K562 (cell line): ENCODE results near the gene ZNF503. TPM values are rescaled to one million over a fixed set of nuclear protein-coding genes. Genes with fewer than 3 reads are reported as not detected.

Source experiments
- ATAC-seq: fragments of 200-7000 bp; cut with Tn5 transposase; 3 replicates; pipeline ENCODE4 v1.9.1; 2020; ENCODE audit warnings: moderate library complexity
- BruUV-seq: library from RNA; stranded (reverse); fragments of 400-500 nt; replicated peaks from 2 replicates; lab custom pipeline; 2021; lab: Mats Ljungman, UMichigan
- CTCF ChIA-PET: fragments of 300-600 bp; formaldehyde crosslinking; extraction: SDS; loops from one replicate; lab custom pipeline; 2021; ENCODE audit warnings: low intra/inter-chr PET ratio; lab: Yijun Ruan, JAX
- POLR2A ChIA-PET: fragments of 300-600, 350-650 bp; sonication (Branson Sonifier 250); formaldehyde crosslinking; extraction: SDS; loops from one replicate; lab custom pipeline; 2021; ENCODE audit warnings: antibody characterized with exemption, inconsistent platforms; lab: Yijun Ruan, JAX
- DNase-seq, 4 experiments: peaks; one replicate each; pipeline versions ENCODE4 v3.0.0 to v3.0.0-alpha.2; 2011 to 2018; ENCODE audit warnings: low spot score in 3 of 4, mixed read lengths in 3 of 4; ENCODE audit errors: extremely low read depth in 1 of 4
- FAIRE-seq: peaks from 2 replicates; lab custom pipeline; 2011; peaks lifted over from hg19 to GRCh38; lab: Jason Lieb, UNC
- H2AFZ ChIP-seq: 2 replicates; pipeline ENCODE4 v1.6.0; 2011; ENCODE audit warnings: low read depth, low read length, control low read depth, inconsistent platforms
- H3K27ac ChIP-seq: fragments of 200-600 bp; 3 replicates; pipeline ENCODE4 v1.8.0; 2011; ENCODE audit warnings: low read depth, mild to moderate bottlenecking, control low read depth, inconsistent platforms, low read length, moderate library complexity, mixed read lengths; ENCODE audit errors: extremely low read depth
- H3K27me3 ChIP-seq, 2 experiments: fragments of 300-600 bp in 1 of 2; 2 replicates in 1 of 2; 3 replicates in 1 of 2; pipeline versions ENCODE4 v1.6.0 to v1.8.0; 2011; ENCODE audit warnings: inconsistent platforms in 2 of 2, low read length in 2 of 2, mild to moderate bottlenecking in 1 of 2, mixed read lengths in 1 of 2, moderate library complexity in 1 of 2; ENCODE audit not compliant: control insufficient read depth in 2 of 2, insufficient read depth in 2 of 2
- H3K36me3 ChIP-seq: fragments of 300-600 bp; 3 replicates; pipeline ENCODE4 v1.8.0; 2011; ENCODE audit warnings: mild to moderate bottlenecking, low read length, inconsistent platforms; ENCODE audit not compliant: control insufficient read depth, insufficient read depth
- H3K4me1 ChIP-seq, 2 experiments: fragments of 200-600 bp in 1 of 2; replicated peaks in 1 of 2; 2 replicates in 1 of 2; 3 replicates in 1 of 2; pipeline versions ENCODE4 v1.5.1 to v1.8.0; 2011; ENCODE audit warnings: inconsistent platforms in 2 of 2, low read length in 2 of 2, mild to moderate bottlenecking in 1 of 2, mixed read lengths in 1 of 2, moderate library complexity in 1 of 2; ENCODE audit not compliant: control insufficient read depth in 2 of 2, insufficient read depth in 2 of 2
- H3K4me2 ChIP-seq: 2 replicates; pipeline ENCODE4 v1.6.1; 2011; ENCODE audit warnings: low read length, control low read depth, inconsistent platforms, mixed read lengths; ENCODE audit not compliant: insufficient read depth
- H3K4me3 ChIP-seq: fragments of 200-600 bp; sonication (generic), shearing (Covaris generic); 2 replicates; pipeline ENCODE4 v1.5.1; 2016; ENCODE audit warnings: control low read depth, inconsistent platforms
- H3K79me2 ChIP-seq: fragments of 200-600 bp; 3 replicates; pipeline ENCODE4 v1.8.0; 2011; ENCODE audit warnings: low read length, inconsistent platforms; ENCODE audit not compliant: control insufficient read depth, insufficient read depth
- H3K9ac ChIP-seq, 2 experiments: 2 replicates each; pipeline versions ENCODE4 v1.6.0 to v1.6.1; 2011; ENCODE audit warnings: low read depth in 2 of 2, low read length in 2 of 2, control low read depth in 1 of 2, inconsistent platforms in 1 of 2, mild to moderate bottlenecking in 1 of 2, mixed read lengths in 1 of 2; ENCODE audit not compliant: insufficient read depth in 1 of 2
- H3K9me1 ChIP-seq: one replicate; pipeline ENCODE4 v1.6.0; 2011; ENCODE audit warnings: inconsistent platforms, mild to moderate bottlenecking, low read length, moderate library complexity; ENCODE audit not compliant: control insufficient read depth, insufficient read depth
- H3K9me3 ChIP-seq: replicated peaks from 2 replicates; pipeline ENCODE4 v1.5.1; 2011; ENCODE audit warnings: low read depth, low read length, inconsistent platforms; ENCODE audit not compliant: control insufficient read depth, insufficient read depth
- H4K20me1 ChIP-seq: replicated peaks from 2 replicates; pipeline ENCODE4 v1.6.1; 2011; ENCODE audit warnings: low read length, inconsistent platforms, mixed read lengths; ENCODE audit not compliant: control insufficient read depth, insufficient read depth
- SNRNP70 ChIP-seq: fragments of 200-400 bp; formaldehyde crosslinking; optimal IDR thresholded peaks from 2 replicates; pipeline ENCODE3; 2017; ENCODE audit warnings: low read depth, low read length
- ZNF589 ChIP-seq: fragments of 200-800 bp; sonication (Bioruptor generic); IDR thresholded peaks from 2 replicates; pipeline ENCODE4 v1.6.1; 2016; ENCODE audit warnings: low read depth, missing genetic modification characterization, missing compliant biosample characterization
- WGBS: fragments of 100-300 bp; shearing (Covaris generic); methylation state at CpG from one replicate; pipeline ENCODE4 v1.1.6; 2016; ENCODE audit warnings: low coverage, mixed read lengths; ENCODE audit not compliant: insufficient coverage; ENCODE audit errors: missing lambda C conversion rate; 5-methylcytosine and 5-hydroxymethylcytosine counted together
- in situ Hi-C: fragments of 300-500 bp; cut with MboI; formaldehyde crosslinking; loops from 4 replicates; pipeline ENCODE4 v1.15.0; 2018; ENCODE audit warnings: inconsistent platforms, mixed read lengths
- intact Hi-C: fragments of 100-400 bp; cut with micrococcal nuclease; formaldehyde crosslinking; loops from 2 replicates; pipeline ENCODE4 v1.14.2; 2022
- polyA plus RNA-seq, 8 experiments: library from polyadenylated mRNA; depleted of rRNA in 4 of 8; stranded (reverse) in 5 of 8; unstranded in 3 of 8; fragments of >200 nt; fragmentation: Nextera tagmentation in 2 of 8; fragmentation: Illumina TruSeq in 1 of 8; extraction: Ambion mirVana in 2 of 8; extraction: Trizol in 1 of 8; gene quantifications; 2 replicates each; pipeline versions ENCODE4 v1.2.1 to v1.2.3, GENCODE V29; 2011 to 2014; ENCODE audit warnings: inconsistent platforms in 1 of 8, missing spikeins in 1 of 8
- total RNA-seq, 7 experiments: library from RNA; depleted of rRNA in 6 of 7; stranded (reverse); fragments of >200 nt in 6 of 7; fragmentation: Illumina TruSeq in 2 of 7; extraction: Trizol in 2 of 7; gene quantifications; 2 replicates each; pipeline versions ENCODE4 v1.2.1 to v1.2.3, GENCODE V29; 2011 to 2021; ENCODE audit warnings: low replicate concordance in 1 of 7
- TF ChIP-seq, protein P1 (sequence below): sonication (generic); formaldehyde crosslinking; IDR thresholded peaks from 2 replicates; pipeline ENCODE4 v1.8.0; 2023; ENCODE audit warnings: missing genetic modification reagents, mild to moderate bottlenecking, borderline replicate concordance

ZNF503 gene
- total and polyA plus RNA-seq, 9 of the 15 experiments (the other 6 are each of a cell fraction or from before 2014, with no cell fraction given): not detected

DNA sequence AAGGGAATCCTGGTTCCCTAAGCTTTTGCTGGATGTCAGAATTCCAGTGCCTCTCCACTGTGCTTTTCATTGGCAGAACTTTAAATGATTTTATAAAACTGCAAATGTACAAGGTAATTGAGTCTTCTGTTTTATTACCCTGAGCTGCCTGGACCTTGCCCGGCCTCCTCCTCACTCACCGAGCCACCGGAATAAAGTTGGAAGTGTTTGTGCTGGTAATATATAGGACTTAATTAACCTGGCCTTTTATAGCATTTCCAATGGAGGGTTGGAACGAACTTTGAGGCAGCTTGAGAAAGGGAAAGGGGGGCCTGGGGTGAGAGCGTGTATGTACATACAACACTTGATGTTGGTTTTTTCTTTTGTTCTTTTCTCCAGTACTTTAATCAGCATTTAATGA is 43.4 kb downstream of the ZNF503 start:
- intact Hi-C loops: no loop called here
- ChIA-PET POLR2A (no interaction called here), CTCF (no interaction called here)
- BruUV-seq: no TSS peak
- no peaks in the 10 kb centered on the region for H3K9me1 ChIP-seq
- 1% methylated on average over 4 of the region's 5 CpGs for WGBS
- H3K79me2 ChIP-seq: no peaks in the 10 kb centered on the region
- H3K4me1 ChIP-seq: no peaks in the 10 kb centered on the region
- no peaks in the 10 kb centered on the region for H3K9me3 ChIP-seq
- no peaks in the 10 kb centered on the region for H4K20me1 ChIP-seq
- DNase-seq (no peak), FAIRE-seq (no peak), ATAC-seq (no peak)
- no peak overlapping the region for H2AFZ ChIP-seq
- no peak overlapping the region for H3K9ac ChIP-seq
- H3K4me3 ChIP-seq: no peak overlapping the region
- in situ Hi-C loops: no loop called here
- no peak overlapping the region for H3K27ac ChIP-seq
- no peaks in the 10 kb centered on the region for H3K36me3 ChIP-seq
- H3K27me3 ChIP-seq: peaks cover 2 to 19% of the 10 kb centered on the region in 2 experiments; a peak in 3 of 5 replicates
- no peak overlapping the region for H3K4me2 ChIP-seq
- no peak for TF ChIP-seq SNRNP70
- TF ChIP-seq, protein P1, sequence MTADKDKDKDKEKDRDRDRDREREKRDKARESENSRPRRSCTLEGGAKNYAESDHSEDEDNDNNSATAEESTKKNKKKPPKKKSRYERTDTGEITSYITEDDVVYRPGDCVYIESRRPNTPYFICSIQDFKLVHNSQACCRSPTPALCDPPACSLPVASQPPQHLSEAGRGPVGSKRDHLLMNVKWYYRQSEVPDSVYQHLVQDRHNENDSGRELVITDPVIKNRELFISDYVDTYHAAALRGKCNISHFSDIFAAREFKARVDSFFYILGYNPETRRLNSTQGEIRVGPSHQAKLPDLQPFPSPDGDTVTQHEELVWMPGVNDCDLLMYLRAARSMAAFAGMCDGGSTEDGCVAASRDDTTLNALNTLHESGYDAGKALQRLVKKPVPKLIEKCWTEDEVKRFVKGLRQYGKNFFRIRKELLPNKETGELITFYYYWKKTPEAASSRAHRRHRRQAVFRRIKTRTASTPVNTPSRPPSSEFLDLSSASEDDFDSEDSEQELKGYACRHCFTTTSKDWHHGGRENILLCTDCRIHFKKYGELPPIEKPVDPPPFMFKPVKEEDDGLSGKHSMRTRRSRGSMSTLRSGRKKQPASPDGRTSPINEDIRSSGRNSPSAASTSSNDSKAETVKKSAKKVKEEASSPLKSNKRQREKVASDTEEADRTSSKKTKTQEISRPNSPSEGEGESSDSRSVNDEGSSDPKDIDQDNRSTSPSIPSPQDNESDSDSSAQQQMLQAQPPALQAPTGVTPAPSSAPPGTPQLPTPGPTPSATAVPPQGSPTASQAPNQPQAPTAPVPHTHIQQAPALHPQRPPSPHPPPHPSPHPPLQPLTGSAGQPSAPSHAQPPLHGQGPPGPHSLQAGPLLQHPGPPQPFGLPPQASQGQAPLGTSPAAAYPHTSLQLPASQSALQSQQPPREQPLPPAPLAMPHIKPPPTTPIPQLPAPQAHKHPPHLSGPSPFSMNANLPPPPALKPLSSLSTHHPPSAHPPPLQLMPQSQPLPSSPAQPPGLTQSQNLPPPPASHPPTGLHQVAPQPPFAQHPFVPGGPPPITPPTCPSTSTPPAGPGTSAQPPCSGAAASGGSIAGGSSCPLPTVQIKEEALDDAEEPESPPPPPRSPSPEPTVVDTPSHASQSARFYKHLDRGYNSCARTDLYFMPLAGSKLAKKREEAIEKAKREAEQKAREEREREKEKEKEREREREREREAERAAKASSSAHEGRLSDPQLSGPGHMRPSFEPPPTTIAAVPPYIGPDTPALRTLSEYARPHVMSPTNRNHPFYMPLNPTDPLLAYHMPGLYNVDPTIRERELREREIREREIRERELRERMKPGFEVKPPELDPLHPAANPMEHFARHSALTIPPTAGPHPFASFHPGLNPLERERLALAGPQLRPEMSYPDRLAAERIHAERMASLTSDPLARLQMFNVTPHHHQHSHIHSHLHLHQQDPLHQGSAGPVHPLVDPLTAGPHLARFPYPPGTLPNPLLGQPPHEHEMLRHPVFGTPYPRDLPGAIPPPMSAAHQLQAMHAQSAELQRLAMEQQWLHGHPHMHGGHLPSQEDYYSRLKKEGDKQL (CRISPR knock-in tag): no peak
- no peak for TF ChIP-seq ZNF589 (CRISPR knock-in tag)
